ENCODE data around the gene NR1H4. TPM values are rescaled to one million over a fixed set of nuclear protein-coding genes. Genes with fewer than 3 reads are reported as not detected.
"Not testable (repeated sequence)": the region's sequence is repeated elsewhere in the genome, so short reads cannot be mapped to it uniquely, and the experiment has no call there.

The NR1H4 gene
- total RNA-seq, 1 donor from 2014 or later, result not detected

DNA sequence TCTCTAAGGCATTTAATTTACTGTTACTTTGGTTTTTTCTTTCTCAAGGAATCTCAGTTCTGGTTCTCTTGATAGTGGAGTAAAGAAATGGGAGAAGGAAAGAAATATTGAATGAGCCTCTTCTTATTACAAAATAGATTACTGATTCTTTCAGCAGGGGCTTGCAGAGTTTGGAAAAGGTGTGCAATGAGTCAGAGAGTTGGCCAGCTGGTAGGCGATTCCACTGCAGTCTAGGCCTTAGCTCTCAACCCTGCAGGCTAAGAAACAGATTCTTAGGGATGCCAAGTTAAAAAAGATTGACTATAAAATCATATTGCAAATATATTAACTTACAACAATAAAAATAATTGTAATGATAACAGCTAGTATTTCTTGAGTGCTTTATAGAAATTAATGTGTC, 25.8 kb downstream of the NR1H4 start:
- TF ChIP-seq, protein P1, sequence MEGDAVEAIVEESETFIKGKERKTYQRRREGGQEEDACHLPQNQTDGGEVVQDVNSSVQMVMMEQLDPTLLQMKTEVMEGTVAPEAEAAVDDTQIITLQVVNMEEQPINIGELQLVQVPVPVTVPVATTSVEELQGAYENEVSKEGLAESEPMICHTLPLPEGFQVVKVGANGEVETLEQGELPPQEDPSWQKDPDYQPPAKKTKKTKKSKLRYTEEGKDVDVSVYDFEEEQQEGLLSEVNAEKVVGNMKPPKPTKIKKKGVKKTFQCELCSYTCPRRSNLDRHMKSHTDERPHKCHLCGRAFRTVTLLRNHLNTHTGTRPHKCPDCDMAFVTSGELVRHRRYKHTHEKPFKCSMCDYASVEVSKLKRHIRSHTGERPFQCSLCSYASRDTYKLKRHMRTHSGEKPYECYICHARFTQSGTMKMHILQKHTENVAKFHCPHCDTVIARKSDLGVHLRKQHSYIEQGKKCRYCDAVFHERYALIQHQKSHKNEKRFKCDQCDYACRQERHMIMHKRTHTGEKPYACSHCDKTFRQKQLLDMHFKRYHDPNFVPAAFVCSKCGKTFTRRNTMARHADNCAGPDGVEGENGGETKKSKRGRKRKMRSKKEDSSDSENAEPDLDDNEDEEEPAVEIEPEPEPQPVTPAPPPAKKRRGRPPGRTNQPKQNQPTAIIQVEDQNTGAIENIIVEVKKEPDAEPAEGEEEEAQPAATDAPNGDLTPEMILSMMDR (IDR thresholded peaks at IDR 0.05; ENCODE audit: insufficient read depth, low read depth, low read length), result no peak
- TF ChIP-seq EZH2 (IDR thresholded peaks at IDR 0.05; ENCODE audit: insufficient read depth, low read length), result no peak

DNA sequence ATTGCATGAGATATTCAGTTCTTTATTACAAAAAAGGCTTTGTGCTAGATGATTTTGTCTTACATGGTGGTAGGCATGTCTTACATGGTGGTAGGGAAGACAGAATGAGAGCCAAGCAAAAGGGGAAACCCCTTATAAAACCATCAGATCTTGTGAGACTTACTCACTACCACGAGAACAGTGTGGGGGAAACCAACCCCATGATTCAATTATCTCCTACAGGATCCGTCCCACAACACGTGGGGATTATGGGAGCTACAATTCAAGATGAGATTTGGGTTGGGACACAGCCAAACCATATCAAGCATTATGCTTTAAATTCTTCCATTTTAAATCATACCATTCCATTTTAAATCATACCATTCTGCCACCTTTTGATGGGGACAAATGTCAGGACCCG, 29.1 kb downstream of the NR1H4 start:
- not testable (repeated sequence) for H3K27ac ChIP-seq (ENCODE audit: low read depth, low read length); H3K4me3 ChIP-seq (ENCODE audit: insufficient read depth, low read depth, low read length); H3K4me3 Mint-ChIP-seq (ENCODE audit: unreplicated experiment); H3K9ac ChIP-seq (ENCODE audit: low read length); FAIRE-seq; H3K27me3 ChIP-seq (ENCODE audit: insufficient read depth, low read length); H3K9me3 ChIP-seq (ENCODE audit: insufficient read depth, low read depth, low read length); DNase-seq (ENCODE audit: low read depth); H3K4me2 ChIP-seq (ENCODE audit: low read length); H3K27ac Mint-ChIP-seq (ENCODE audit: unreplicated experiment); H2AFZ ChIP-seq (ENCODE audit: low read depth, low read length); H3K4me1 ChIP-seq (ENCODE audit: insufficient read depth, low read length); H3K36me3 ChIP-seq (ENCODE audit: insufficient read depth, low read length); H4K20me1 ChIP-seq (ENCODE audit: insufficient read depth, low read length); H3K27me3 Mint-ChIP-seq (ENCODE audit: low read depth, unreplicated experiment); H3K36me3 Mint-ChIP-seq (ENCODE audit: low read depth, unreplicated experiment); H3K79me2 ChIP-seq (ENCODE audit: insufficient read depth, low read length); H3K9me3 Mint-ChIP-seq (ENCODE audit: unreplicated experiment); H3K4me1 Mint-ChIP-seq (ENCODE audit: low read depth, unreplicated experiment)

More for the DNA sequence above, 25.8 kb downstream of the NR1H4 start:
- no peak overlapping the region for H3K27ac ChIP-seq (ENCODE audit: low read depth, low read length)
- Mint-ChIP-seq H3K9me3 (ENCODE audit: unreplicated experiment) (no peaks in the 10 kb centered on the region), H3K27me3 (ENCODE audit: low read depth, unreplicated experiment) (no peaks in the 10 kb centered on the region), H3K36me3 (ENCODE audit: low read depth, unreplicated experiment) (no peaks in the 10 kb centered on the region), H3K27ac (ENCODE audit: unreplicated experiment) (no peak overlapping the region), H3K4me1 (ENCODE audit: low read depth, unreplicated experiment) (peaks cover 3% of the 10 kb centered on the region), H3K4me3 (ENCODE audit: unreplicated experiment) (no peak overlapping the region)
- no peak overlapping the region for H2AFZ ChIP-seq (ENCODE audit: low read depth, low read length)
- DNase-seq (ENCODE audit: low read depth) (no peak), FAIRE-seq (no peak)
- no peaks in the 10 kb centered on the region for H4K20me1 ChIP-seq (ENCODE audit: insufficient read depth, low read length)
- H3K4me1 ChIP-seq (ENCODE audit: insufficient read depth, low read length), result no peaks in the 10 kb centered on the region
- no peaks in the 10 kb centered on the region for H3K9me3 ChIP-seq (ENCODE audit: insufficient read depth, low read depth, low read length)
- H3K4me2 ChIP-seq (ENCODE audit: low read length), result no peak overlapping the region
- no peaks in the 10 kb centered on the region for H3K79me2 ChIP-seq (ENCODE audit: insufficient read depth, low read length)
- H3K9ac ChIP-seq (ENCODE audit: low read length), result no peak overlapping the region
- no peak overlapping the region for H3K4me3 ChIP-seq (ENCODE audit: insufficient read depth, low read depth, low read length)
- H3K27me3 ChIP-seq (ENCODE audit: insufficient read depth, low read length), result no peaks in the 10 kb centered on the region
- H3K36me3 ChIP-seq (ENCODE audit: insufficient read depth, low read length), result no peaks in the 10 kb centered on the region

DNA sequence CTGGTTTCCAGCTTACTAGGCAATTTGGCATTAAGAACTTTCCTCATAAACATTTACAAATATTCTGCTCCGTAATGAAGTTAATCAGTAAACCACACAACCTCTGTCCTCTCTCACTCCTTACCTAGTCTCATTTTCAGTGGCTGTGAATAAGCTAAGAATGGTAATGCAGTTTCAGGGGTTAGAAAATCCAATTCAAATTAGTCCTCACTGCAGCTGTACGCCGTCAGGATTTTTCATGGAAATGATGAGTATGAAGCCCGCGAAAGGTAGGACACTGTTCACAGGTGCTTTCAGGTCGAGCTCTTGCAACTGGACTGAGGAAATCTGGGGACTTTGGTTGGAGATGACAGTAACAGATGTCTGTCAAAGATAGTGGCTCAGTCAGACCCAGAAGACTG, 29.6 kb downstream of the NR1H4 start:
- H3K9me3 Mint-ChIP-seq (ENCODE audit: unreplicated experiment), result no peaks in the 10 kb centered on the region
- no peak overlapping the region for H2AFZ ChIP-seq (ENCODE audit: low read depth, low read length)
- FAIRE-seq, result no peak

More for the DNA sequence above, 29.6 kb downstream of the NR1H4 start:
- Histone ChIP-seq H3K9ac (ENCODE audit: low read length) (no peak overlapping the region), H3K79me2 (ENCODE audit: insufficient read depth, low read length) (no peaks in the 10 kb centered on the region), H3K36me3 (ENCODE audit: insufficient read depth, low read length) (no peaks in the 10 kb centered on the region), H3K4me2 (ENCODE audit: low read length) (no peak overlapping the region), H3K27me3 (ENCODE audit: insufficient read depth, low read length) (no peaks in the 10 kb centered on the region), H4K20me1 (ENCODE audit: insufficient read depth, low read length) (no peaks in the 10 kb centered on the region), H3K4me3 (ENCODE audit: insufficient read depth, low read depth, low read length) (no peak overlapping the region), H3K9me3 (ENCODE audit: insufficient read depth, low read depth, low read length) (no peaks in the 10 kb centered on the region), H3K27ac (ENCODE audit: low read depth, low read length) (no peak overlapping the region), H3K4me1 (ENCODE audit: insufficient read depth, low read length) (no peaks in the 10 kb centered on the region)
- TF ChIP-seq EZH2 (IDR thresholded peaks at IDR 0.05; ENCODE audit: insufficient read depth, low read length), result no peak
- TF ChIP-seq, protein P1 (IDR thresholded peaks at IDR 0.05; ENCODE audit: insufficient read depth, low read depth, low read length), result no peak
- Mint-ChIP-seq H3K27ac (ENCODE audit: unreplicated experiment) (no peak overlapping the region), H3K4me3 (ENCODE audit: unreplicated experiment) (no peak overlapping the region), H3K36me3 (ENCODE audit: low read depth, unreplicated experiment) (no peaks in the 10 kb centered on the region), H3K4me1 (ENCODE audit: low read depth, unreplicated experiment) (peaks cover 3% of the 10 kb centered on the region), H3K27me3 (ENCODE audit: low read depth, unreplicated experiment) (peaks cover 2% of the 10 kb centered on the region)
- no peak for DNase-seq (ENCODE audit: low read depth)

Measured in astrocyte (in vitro differentiated cells and primary cell).